SH-SY5Y (cell line): ENCODE data around the gene CASP6.

Experiments
- GATA2 ChIP-seq: IDR thresholded peaks from 2 replicates; pipeline ENCODE4 v1.6.1; 2011; ENCODE audit warnings: mild to moderate bottlenecking, low read depth, low read length
- GATA3 ChIP-seq: IDR thresholded peaks from 2 replicates; pipeline ENCODE4 v1.6.1; 2011; ENCODE audit warnings: low read depth, mild to moderate bottlenecking, low read length, moderate library complexity

DNA sequence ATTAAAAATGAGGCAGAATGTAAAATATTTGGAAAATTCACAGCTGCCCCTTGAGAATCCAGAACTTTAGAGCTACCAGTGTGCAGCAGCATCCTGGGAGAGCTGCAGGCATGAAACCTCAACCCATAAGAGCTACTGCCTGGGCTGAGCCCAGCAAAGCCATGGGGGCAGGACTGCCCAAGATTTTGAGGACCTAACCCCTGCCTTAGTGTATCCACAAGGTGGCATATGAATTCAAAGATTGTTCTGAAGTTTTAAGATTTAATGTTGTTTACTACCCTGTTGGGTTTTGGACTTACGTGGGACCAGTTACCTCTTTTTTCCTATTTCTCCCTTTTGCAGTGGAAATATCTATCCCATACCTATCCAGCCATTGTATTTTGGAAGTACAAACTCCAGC, 26.4 kb downstream of the CASP6 start:
- no peak for TF ChIP-seq GATA2
- TF ChIP-seq GATA3 = no peak
